Testis (tissue), 2 donors: ENCODE data around the gene MYO15B.

ENCODE experiments used
- POLR2A ChIP-seq: fragments of 450-650 bp; IDR thresholded peaks from one replicate; pipeline ENCODE4 v1.6.1; 2017; ENCODE audit warnings: antibody characterized with exemption, mild to moderate bottlenecking, moderate library complexity
- TF ChIP-seq, protein P1 (sequence below), 3 experiments: fragments of 450-650 bp in 2 of 3; fragments of 200-600 bp in 1 of 3; sonication (generic) in 1 of 3; IDR thresholded peaks; one replicate each; pipeline ENCODE4 v1.5.1; 2016 to 2019; ENCODE audit warnings: antibody characterized with exemption in 3 of 3, mild to moderate bottlenecking in 2 of 3, moderate library complexity in 1 of 3

DNA sequence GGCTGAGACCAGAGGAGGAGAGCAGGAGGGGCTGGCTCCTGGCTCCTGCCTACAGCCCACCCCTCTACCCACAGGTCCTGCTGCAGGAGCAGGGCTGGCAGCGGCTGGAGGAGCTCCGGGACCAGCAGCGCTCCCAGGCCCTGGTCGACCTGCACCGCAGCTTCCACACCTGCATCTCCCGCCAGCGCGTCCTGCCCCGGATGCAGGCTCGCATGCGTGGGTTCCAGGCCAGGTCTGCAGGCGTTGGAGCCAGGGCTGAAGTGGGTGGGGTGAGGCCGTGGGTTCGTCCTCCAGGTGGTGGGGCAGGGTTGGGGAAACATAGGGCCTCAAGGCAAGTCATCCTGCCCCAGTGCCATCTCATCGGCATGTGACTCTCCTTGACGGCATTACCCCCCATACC is 18.2 kb downstream of the MYO15B start:
- TF ChIP-seq POLR2A, result no peak
- TF ChIP-seq, protein P1, sequence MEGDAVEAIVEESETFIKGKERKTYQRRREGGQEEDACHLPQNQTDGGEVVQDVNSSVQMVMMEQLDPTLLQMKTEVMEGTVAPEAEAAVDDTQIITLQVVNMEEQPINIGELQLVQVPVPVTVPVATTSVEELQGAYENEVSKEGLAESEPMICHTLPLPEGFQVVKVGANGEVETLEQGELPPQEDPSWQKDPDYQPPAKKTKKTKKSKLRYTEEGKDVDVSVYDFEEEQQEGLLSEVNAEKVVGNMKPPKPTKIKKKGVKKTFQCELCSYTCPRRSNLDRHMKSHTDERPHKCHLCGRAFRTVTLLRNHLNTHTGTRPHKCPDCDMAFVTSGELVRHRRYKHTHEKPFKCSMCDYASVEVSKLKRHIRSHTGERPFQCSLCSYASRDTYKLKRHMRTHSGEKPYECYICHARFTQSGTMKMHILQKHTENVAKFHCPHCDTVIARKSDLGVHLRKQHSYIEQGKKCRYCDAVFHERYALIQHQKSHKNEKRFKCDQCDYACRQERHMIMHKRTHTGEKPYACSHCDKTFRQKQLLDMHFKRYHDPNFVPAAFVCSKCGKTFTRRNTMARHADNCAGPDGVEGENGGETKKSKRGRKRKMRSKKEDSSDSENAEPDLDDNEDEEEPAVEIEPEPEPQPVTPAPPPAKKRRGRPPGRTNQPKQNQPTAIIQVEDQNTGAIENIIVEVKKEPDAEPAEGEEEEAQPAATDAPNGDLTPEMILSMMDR (IDR thresholded peaks at IDR 0.05), result no peak
